NK-92 (cell line): Measurements from ENCODE around the gene RPL29.

Experiments used
- DNase-seq: peaks from one replicate; lab custom pipeline; 2025; ENCODE audit not compliant: unreplicated experiment; lab: John Stamatoyannopoulos, UW

RPL29 gene

GRCh38 chr3:51983578-51984268 is 12.0 kb downstream of the RPL29 start:
- DNase-seq = no peak

GRCh38 chr3:51982838-51983577 is 12.7 kb downstream of the RPL29 start, which contains the start of gene ACY1:
ACY1 (plus strand) TSS chr3:51983535; CDS start chr3:51984065, 530 bp downstream.
- DNase-seq = no peak

GRCh38 chr3:51982352-51982837 is 13.3 kb downstream of the RPL29 start:
- no peak for DNase-seq

GRCh38 chr3:51980253-51980652 is 15.4 kb downstream of the RPL29 start:
- no peak for DNase-seq

- no peak for DNase-seq
These were observed 17.6 kb downstream of the RPL29 start for GRCh38 chr3:51978143-51978502.

- DNase-seq = no peak
These were observed 18.1 kb downstream of the RPL29 start for GRCh38 chr3:51977446-51978142.

- DNase-seq = no peak
These were observed 19.7 kb downstream of the RPL29 start for GRCh38 chr3:51975852-51976549.

GRCh38 chr3:51974963-51975851 is 20.5 kb downstream of the RPL29 start, which contains the start of gene ABHD14A:
ABHD14A (plus strand) TSS chr3:51975064; CDS start chr3:51975136, 72 bp downstream.
- DNase-seq = no peak

GRCh38 chr3:51974277-51974962 is 21.3 kb downstream of the RPL29 start:
- no peak for DNase-seq

GRCh38 chr3:51971350-51971749 is 24.3 kb downstream of the RPL29 start:
- no peak for DNase-seq

- DNase-seq = no peak
These were observed 24.9 kb downstream of the RPL29 start for GRCh38 chr3:51970606-51971300.

GRCh38 chr3:51969841-51970240 is 25.9 kb downstream of the RPL29 start:
- DNase-seq = no peak

GRCh38 chr3:51968883-51969678 is 26.6 kb downstream of the RPL29 start:
- no peak for DNase-seq

- no peak for DNase-seq
These were observed 27.4 kb downstream of the RPL29 start for GRCh38 chr3:51968170-51968775.

- no peak for DNase-seq
These were observed 28.1 kb downstream of the RPL29 start, which contains the start of gene PCBP4 for GRCh38 chr3:51967384-51968169. PCBP4 (minus strand) TSS chr3:51967454; CDS start chr3:51961240, 6,214 bp downstream.

- no peak for DNase-seq
These were observed 28.7 kb downstream of the RPL29 start for GRCh38 chr3:51966922-51967383.

GRCh38 chr3:51966486-51966885 is 29.2 kb downstream of the RPL29 start:
- DNase-seq = no peak
